Cardiac septum (tissue), 1 donor: ENCODE results near the gene TOX2. TPM values are rescaled to one million over a fixed set of nuclear protein-coding genes. Genes with fewer than 3 reads are reported as not detected.

Experiments used
- total RNA-seq: library from RNA; stranded (reverse); fragmentation: NEBNext Ultra II Directional; extraction: Animal tissue kit (Norgen Biotek cat#: 25700); gene quantifications from one replicate; pipeline ENCODE4 v1.2.1, GENCODE V29; 2021
- donor health status: DM: no; HTN: no; CAD: no.

Gene TOX2
- total RNA-seq, 1 donor from 2014 or later, result 1.4 TPM

Other genes with a start within 250 kb of the TOX2 start
- gene MYBL2, start 247.7 kb upstream of the TOX2 start, total RNA-seq, result 0.13 TPM
- gene GTSF1L, start 187.8 kb upstream of the TOX2 start, total RNA-seq, result not detected